HG03432 (cell line): ENCODE measurements around the gene ANXA3.
"Not testable (repeated sequence)": the region's sequence is repeated elsewhere in the genome, so short reads cannot be mapped to it uniquely, and the experiment has no call there.

Source experiments
- ATAC-seq: cut with Tn5 transposase; IDR thresholded peaks from one replicate; pipeline ENCODE4 v1.9.1; 2021; ENCODE audit warnings: mild to moderate bottlenecking, moderate library complexity; ENCODE audit not compliant: unreplicated experiment

The ANXA3 gene

GRCh38 chr4:78542373-78542772, 9.2 kb upstream of the ANXA3 start:
- no peak for ATAC-seq

DNA sequence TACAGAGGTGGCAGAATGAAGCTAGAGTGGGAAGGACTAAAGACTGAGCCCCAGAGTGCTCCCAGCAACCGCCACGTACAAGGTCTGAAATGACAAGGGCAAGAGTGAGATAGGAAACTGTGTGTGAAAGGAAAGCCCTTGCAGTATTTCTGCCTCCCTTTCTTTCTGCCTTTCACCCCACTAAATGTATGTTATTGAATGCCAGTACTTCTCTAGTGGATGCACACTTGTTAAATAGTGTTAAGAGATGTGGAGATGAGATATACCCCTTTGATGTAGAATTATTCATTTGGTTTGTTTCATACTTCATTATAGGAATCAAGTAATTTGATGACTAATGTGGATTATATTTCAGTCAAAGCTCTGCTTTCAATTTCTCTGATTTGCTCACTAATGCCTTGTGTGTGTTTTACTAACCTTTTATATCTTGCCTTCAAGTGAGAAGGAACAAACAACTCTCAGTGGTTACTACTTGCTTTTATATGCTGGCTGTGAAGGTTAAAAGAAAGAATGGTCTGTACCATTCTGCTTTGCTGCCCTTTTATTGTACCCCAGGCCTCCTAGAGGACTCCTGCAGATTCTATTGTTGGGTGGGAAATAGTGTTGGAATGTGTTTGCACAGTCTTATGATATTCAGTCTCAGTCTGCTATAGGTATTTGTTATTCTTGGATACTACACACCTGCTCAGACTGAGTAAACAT, 8.0 kb upstream of the ANXA3 start:
- no peak for ATAC-seq

- no peak for ATAC-seq
These were observed 6.9 kb upstream of the ANXA3 start for GRCh38 chr4:78544678-78545077.

DNA sequence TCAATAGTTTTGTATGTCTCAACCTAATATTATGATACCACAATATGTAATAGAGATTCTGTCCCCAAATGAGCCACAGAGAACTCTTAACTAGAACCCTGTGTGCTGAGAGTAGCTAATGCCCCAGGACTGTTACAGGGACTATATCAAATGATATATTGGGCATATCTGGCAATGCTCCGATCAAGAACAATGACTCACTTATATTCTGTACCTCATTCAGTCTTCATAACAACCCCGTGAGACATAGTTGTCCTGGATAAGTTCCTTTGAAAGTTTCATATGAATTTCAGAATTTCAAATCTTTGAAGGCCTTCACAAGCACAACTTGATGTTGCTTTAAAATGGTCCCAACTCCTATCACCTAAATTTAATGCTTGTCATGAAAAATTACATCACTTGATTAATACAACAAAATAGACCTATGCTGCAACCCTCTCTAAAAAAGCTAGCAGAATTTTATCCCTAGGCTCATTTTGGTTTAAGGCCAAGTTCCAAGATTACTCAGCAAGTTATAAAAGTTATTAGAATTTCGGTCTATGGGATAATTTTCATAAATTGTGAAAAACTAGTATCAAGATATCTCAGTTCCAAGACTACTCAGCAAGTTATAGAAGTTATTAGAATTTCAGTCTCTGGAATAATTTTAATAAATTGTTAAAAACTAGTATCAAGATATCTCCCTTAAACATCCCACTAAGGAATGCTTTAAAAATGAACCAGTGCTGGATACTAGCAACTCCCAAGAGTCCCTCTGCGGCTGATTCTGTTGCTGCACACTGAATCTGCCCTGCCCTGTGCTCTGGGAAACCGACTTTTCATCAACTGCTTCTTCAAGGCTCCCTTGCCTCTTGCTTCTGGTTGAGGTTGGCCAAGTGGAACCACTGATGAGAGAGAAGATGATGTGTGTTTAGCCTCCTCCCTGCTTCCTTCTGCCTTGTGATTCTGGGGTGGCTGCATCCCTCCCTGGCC, 6.0 kb upstream of the ANXA3 start:
- no peak for ATAC-seq

DNA sequence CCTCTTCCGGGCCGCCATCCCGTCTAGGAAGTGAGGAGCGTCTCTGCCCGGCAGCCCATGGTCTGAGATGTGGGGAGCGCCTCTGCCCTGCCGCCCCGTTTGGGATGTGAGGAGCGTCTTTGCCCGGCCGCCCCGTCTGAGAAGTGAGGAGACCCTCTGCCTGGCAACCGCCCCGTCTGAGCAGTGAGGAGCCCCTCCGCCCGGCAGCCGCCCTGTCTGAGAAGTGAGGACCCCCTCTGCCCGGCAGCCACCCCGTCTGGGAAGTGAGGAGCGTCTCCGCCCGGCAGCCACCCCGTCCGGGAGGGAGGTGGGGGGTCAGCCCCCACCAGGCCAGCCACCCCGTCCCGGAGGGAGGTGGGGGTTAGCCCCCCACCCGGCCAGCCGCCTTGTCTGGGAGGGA, 3.7 kb upstream of the ANXA3 start:
- ATAC-seq, result not testable (repeated sequence)

- not testable (repeated sequence) for ATAC-seq
These were observed 2.7 kb upstream of the ANXA3 start for GRCh38 chr4:78548889-78549288.

DNA sequence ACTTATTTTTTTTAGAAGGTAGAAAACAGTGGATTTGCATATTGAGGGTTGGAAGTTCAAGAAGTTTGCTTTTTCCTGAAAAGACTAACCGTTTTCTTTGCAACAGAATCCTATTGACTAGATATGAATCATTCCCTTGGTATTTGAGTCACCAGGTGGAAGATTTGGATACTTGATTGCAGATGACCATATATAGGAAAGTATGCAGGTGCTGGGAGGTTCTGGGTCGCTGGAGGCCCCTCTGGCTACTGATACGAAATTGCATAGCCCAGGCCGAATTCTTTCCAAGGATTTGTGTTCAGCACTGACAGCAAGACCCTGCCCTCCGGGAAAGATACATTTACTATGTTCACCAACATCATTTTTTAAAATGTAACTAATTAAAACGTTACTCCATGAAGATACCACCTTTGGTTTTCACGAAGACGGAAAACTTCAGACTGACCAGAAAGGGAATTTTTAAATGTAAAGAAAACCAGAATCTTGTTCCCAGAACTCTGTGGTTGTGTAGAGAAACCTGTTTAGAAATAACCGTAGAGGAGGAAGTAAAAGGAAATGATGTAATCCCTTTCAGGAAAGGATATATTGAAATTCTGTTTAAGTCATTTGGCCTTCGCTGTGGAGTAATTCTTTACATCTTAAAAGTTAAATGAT, 946 bp downstream of the ANXA3 start:
- no peak for ATAC-seq

DNA sequence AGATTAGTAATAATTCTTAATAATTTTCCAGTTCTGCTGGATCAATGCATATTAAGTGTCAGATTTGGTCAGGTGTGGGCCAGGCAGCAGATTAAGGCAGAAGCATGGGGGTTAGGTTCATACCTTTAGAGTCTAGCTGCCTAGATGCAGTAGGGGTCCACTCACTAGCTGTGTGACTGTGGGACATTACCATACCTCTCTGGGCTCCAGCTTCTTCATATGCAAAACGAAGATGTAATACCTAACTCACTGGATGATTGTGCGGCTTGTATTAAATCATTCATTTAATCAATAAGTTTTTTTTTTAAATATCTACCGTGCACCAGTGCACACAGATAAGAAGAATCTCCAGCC, 1.4 kb downstream of the ANXA3 start:
- no peak for ATAC-seq

- ATAC-seq, result no peak
These were observed 2.0 kb downstream of the ANXA3 start for GRCh38 chr4:78553529-78554060.

DNA sequence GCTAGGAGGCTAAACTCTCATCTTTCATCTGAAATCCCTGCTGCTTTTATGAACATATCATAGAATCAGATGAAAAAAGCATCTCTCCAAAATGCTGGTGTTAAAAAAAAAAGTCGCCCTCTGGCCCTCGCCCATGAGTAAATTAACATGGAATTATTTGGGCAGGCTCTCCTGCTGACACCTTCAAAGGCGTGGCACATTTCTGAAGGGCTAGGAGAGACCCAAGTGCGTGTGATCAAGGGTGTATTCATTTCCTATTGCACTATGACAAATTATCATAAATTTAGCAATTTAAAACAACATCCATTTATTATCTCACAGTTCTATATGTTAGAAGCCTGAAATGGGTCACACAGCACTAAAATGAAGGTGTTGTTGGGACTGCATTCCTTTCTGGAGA, 5.1 kb downstream of the ANXA3 start:
- ATAC-seq, result no peak

DNA sequence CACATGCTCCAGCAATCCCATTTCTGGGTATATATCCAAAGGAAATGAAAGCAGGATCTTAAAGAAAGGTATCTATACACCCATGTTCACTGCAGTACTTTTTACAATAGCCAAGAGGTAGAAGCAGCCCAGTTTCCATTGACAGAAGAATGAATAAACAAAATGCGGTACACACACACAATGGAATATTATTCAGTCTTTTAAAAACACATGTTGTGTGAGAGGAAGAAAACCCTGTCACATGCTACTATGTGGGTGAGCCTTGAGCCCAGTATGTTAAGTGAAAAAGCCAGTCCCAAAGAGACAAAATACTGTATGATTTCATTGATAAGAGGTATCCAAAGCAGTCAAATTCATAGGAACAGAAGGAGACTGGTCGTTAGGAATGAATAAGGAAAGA, 6.3 kb downstream of the ANXA3 start:
- no peak for ATAC-seq

DNA sequence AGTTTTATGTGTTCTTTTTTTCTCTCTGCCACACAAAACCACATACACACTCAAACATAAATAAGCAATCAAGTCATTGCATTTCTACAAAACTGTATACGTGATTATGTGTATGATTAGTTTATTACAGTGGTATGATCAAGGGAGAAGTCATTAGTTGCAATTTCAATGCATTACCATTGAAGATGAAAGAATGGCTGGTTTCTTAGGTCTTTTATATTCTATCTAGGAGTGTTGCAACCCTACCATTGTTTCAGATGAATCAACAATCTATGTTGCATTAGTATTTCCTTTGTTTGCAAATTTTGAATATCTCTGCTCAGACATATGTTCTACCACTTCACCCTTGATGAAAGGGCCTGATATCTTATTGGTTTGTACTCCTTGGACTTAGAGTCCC, 6.8 kb downstream of the ANXA3 start:
- no peak for ATAC-seq

- ATAC-seq, result no peak
These were observed 8.9 kb downstream of the ANXA3 start for GRCh38 chr4:78560296-78560963.

- ATAC-seq, result no peak
These were observed 10.1 kb downstream of the ANXA3 start for GRCh38 chr4:78561677-78562076.

DNA sequence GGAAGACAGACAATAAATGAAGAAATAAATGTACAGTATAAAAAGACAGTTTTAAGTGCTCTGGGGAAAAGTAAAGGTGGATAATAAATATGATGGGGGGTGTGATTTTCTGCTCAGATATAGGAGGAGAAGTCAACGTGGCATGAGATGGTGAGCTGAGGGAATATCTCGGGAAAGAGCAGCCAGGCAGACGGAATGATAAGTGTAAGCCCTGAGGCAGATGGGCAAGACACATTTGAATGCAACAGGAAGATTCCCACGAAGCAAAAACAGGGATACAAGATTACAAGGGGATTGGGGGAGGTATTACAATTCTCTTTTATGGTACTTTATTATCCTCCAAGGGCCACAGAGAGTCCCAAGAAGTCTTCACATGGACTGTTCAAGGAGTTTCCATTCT, 11.1 kb downstream of the ANXA3 start:
- no peak for ATAC-seq

DNA sequence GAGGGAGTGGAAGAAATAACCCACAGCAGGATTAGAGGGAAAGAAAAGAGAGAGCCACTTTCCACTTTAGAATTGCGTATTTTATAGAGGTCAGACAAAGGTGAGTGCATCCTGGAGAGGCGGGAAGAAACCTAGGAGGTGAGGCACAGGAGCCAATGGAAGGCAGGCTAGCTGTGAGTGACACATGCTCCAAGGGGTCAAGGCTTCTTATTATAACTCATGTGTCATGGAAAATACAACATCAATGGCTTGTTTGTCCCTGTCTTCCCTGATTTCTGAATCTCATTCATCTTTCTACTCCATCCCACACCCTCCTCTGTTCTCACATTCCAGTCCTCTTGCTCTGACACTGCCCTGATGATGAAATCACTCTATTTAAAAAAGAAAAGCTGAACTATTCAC, 14.4 kb downstream of the ANXA3 start:
- ATAC-seq, result no peak

- ATAC-seq, result peak; percentile 82
These were observed 15.4 kb downstream of the ANXA3 start for GRCh38 chr4:78566834-78567499.

DNA sequence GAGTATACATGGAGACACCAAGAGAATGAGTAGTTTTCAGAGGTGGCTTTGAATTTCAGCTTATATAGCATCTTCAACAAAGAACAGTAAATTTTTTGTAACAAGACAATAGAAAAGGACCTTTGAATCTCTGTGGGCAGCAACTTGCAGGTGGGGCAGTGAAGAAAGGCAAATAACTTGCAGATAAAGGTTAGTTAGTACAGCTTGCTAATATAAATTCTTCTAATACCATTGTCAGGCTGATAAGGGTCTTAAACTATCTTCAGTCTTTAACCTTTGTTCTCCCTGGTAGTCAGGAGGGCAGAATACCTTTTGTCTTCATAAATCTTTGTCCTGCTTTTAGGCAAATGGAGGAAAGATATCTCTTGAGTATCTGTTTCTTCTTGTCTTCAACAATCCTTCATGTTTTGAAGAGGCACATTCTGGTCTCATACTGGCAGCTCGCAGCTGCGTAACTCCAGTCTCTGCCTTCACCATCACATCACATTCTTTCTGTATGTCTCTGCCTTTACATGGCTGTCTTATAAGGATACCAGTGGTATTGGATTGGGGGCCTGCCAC, 16.0 kb downstream of the ANXA3 start:
- ATAC-seq, result no peak

GRCh38 chr4:78568640-78569305, 17.2 kb downstream of the ANXA3 start:
- ATAC-seq, result peak; percentile 67
